Epidermal melanocyte (primary cell): ENCODE results near the gene VASH1.

Experiments
- DNase-seq: peaks from one replicate; pipeline ENCODE4 v3.0.0; 2011; ENCODE audit warnings: low spot score; ENCODE audit not compliant: insufficient read length

Gene VASH1

DNA sequence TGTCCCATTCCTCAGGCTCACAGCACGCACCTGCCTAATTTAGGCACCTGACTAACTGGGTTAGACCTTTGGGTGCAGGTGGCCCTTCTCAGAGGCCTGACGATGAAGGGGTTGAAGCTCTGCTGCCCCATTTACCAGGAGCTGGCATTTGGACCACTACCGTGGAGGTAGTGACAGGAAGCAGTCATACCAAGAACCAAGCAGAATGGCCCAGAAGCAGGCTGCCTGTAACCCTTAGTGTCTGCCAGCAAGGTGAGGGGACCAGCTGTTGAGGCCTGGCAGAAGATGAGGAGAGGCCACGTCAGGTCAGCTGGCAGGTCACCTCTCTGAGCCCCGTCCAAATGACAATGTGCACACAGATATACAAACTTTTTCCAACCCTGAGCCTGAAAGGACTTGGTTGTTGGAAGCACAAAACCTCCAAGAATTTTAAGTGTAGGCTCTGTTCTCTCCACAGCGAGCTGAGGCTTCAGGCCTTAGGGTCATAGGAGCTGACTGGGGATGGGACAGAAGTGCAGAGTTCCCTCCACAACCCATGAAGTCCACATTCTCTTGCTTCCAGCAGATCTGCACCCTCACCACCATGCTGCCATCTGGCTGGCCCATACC, 23.1 kb downstream of the VASH1 start:
- DNase-seq = no peak

DNA sequence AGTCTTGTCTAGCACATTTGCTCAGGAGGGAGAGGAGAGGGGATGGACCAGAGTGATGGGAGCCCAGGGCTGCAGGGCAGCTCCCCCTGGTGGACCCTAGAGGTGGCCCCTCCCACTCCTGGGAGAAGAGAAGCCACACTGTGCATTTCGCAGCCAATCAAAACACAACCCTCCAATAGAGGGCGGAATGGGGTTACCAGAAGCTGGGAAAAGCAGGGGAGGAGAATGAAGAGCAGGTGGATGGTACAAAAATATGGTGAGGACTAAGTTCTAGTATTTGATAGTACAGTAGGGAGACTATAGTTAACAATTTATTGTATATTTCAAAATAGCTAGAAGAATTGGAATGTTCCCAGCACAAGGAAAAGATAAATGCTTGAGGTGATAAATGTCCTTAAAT, 23.6 kb downstream of the VASH1 start:
- peak; percentile 87 for DNase-seq

DNA sequence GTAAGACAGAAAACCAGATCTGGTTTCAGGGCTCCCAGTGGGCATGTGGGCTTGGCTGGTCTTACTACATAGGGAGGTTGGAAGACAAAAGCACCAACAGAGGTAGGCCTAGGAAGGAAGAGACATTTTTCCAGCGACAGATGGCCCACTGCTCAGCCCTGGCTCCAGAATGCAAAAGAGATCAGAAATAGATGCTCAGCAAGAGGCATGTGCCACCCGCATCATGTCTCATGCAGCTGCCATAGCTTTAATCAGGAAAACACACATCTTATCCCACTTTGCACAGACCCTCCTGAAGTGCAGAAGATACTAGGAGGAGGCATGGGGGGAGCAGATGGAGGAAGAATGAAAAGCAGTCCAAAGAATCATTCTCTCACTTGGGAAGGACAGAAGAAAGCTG, 25.3 kb downstream of the VASH1 start:
- no peak for DNase-seq

DNA sequence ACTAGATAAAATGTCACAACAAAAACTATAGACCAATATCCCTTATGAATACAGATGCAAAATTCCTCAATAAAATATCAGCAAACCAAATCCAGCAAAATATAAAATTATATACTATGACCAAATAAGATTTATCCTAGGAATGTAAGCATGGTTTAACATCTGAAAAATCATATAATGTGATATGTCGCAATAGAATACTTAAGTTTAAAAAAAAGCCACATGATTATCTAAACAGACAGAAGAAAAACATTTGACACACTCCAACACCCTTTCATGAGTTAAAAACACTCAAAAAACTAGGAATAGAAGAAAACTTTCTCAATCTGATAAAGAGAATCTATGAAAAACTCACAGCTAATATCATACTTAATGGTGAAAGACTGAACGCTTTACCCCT, 31.2 kb downstream of the VASH1 start:
- no peak for DNase-seq

DNA sequence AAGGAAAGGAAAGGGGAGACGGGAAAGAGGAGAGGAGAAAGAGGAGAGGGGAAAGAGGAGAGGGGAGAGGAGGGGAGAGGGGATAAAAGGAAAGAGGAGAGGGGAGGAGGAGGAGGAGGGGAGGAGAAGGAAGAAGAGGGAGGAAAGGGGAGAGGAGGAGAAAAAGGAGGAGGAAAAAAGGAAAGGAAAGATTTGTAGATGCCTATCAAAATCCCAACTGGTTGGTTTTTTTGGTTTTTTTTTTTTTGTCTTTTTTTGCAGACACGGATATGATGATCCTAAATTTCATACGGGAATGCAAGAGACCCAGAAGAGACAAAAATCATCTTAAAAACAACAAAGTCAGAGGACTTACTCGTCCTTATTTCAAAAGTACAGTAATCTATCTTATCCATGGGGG, 32.1 kb downstream of the VASH1 start:
- DNase-seq = no peak

DNA sequence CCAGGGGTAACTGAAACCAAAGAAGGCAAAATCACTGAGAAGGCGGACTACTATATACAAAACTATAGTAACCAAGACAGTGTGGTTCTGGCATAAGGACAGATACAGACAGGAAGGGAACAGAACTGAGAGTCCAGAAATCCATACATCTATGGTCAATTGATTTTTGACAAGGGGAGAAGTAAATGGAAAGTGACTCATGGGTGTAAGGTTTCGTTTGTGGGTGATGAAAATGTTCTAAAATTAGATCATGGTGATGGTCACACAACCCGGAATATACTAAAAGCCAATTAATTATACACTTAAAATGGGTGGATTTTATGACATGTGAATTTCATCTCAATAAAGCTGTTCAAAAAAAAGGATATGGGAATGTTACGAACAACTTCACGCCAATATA, 32.7 kb downstream of the VASH1 start:
- no peak for DNase-seq

DNA sequence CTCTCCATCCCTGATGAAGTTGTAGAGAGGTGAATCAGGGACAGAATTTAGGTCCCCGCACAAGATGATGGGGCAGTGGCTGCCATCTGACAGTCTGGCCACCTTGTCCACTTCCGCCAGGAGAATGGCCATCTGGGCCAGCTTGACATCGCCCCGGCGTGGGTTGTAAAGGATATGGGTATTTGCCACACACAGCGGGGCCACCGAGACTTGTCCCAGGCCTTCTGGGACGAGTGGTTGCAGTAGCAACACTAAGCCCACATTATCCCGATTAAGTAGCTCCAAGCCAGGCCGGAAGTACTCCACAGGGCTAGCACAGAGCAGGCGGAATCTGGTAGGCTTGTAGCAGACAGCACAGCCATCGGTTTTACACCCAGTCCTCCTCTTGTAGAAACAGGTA, 45.2 kb downstream of the VASH1 start:
- no peak for DNase-seq

DNA sequence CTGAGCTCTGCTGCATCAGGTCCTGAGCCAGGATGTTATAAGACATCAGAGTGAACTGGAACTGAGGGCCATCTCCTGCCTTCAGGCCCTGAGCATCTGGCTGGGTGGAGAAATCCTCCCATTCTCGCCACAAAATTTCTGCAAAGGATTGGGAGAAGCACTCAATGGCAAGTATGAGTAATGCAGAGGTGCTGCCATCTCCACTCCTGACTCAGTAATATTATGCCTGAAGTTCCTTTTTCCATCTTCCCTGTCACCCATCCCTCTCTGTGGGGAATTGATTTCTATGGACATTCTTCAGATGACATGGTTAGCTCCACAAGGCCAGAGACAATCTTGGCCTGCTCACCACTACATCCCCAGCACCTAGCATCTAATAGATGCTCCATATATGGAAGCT, 46.7 kb downstream of the VASH1 start:
- DNase-seq = no peak

DNA sequence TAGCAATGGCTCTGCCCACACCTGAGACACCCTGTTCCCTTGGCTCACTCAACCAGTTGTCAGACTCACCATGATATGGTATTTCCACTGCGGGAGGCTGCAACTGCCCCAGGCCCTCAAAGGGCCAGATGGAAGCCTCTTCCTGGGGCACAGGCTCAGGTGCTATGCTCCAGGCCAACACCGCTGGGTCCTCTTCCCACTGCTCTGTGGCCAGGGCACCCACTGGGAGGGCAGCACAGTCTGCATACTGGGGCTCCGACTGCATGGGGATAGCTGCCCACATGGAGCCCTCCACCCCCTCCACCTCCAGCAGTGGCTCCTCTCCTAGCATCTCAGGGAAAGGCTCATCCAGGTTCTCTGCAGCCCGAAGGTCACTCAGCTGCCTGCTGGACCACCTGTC, 47.7 kb downstream of the VASH1 start:
- no peak for DNase-seq

DNA sequence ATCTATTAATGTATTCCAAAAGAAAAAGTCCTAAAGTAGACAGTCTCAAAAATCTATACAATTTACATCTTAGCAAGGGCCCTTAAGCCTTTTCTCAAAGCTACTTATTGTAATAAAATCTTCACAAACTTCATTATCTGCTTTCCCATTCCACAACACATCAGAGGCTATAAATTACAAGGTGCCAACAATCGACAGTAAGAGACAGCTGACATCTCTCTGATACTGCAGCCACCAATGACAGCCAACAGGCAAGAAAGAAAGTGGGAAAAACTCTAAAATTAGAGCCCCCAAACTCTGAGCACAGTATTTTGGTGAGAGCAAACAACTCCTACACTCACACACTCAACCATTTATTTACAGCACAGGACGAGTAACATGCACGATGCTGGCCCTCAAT, 49.3 kb downstream of the VASH1 start:
- DNase-seq = no peak

DNA sequence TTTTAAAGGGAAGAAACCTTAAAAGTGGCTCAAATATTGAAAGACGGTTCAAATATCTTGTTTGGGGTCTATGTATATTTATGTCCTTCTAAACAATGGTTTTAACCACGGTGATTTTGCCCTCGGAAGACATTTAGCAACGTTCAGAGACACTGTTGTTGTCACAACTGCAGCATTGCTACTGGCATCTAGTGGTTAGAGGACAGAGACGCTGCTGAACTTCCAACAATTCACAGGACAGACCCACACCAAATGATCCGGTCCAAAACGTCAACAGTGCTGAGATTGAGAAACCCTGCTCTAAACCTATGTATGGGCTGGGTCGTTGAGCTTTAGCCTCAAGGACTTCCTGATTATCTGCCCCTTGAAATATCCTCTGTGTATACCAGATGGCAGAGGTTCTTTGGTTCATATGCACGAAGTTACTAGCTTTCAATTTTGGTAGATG, 49.7 kb downstream of the VASH1 start:
- no peak for DNase-seq

DNA sequence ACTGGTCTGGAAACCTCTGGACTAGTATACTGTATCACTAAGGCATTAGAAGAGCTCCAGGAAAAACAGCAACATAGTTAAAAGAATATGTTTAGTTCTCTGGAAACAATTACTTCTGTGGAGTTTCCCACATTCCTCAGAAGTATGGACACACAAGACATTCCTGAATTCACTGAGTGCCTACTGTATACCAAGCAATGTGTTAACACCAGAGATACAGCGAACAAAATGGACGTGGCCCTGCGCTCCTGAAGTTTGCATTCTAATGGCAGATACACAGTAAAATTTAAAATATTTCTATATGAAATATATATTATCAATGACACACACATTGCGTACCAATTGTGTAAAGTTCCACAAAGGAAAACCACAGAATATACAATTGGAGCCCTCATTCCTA, 50.3 kb downstream of the VASH1 start:
- DNase-seq = no peak

DNA sequence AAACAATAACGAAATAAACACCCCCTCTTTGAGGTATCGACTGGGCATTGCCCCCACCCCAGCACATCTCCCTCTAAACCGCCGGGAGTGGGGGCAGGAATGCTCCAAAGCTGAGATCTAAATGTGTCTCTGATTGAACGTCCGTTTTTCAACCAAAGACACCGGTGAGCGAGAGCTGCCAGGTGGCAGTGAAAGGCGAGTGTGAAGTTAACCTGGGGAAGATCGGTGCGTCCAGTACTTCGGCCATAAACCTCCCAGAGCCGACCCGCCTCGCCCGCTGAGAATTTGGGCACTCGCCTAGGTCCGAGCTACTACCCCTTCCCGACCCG, 50.8 kb downstream of the VASH1 start:
- no peak for DNase-seq

DNA sequence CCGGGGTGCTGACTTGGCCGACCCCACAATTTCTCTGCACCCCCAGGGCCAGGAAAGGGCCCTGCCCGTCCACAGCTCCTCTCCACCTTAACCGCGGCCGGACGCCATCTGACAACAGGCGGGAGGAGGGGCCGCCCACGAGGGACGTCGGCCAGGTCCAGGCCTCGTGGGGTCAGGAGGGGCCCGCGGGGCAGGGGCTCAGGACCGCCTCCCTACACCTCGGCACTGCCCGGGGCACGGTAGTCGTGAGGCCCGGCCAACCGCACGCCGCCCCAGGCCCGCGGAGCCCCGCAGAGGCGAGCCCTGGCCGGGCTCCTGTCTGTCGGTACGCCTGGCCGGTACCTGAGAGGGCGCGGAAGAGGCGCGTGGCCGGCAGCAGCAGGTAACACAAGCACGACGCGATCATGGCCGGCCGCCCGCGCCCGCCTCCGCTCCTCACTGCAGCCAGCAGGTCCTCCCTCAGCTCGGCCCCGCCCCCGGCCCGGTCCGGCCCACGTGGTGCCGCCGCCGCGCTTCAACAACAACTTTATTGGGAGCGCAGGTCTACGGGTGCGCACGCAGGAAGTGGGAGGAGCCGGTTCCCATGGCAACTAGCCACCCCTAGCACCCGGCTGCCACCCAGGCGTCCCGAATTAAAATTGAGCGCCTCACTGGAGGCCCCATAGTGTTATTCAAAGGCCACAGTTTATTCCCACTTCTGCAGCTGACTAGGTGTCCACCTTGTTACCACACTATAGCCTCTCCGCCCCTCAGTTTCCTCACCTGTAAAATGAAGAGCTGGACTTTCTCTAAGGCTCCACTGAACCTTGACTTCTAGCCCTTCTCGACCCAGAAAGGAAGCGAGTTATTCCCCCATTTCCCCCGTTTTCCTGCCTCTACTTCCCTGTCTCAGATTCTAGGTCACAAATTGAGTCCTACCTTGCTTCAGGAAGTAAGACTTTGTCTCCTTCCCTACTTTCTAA, 51.4 kb downstream of the VASH1 start, which contains the start of gene ANGEL1:
Gene ANGEL1, minus strand, starts transcription at position 461 of the 962 bp plus-strand sequence. Its CDS starts 55 bp downstream, at position 406.
- DNase-seq = peak; percentile 85

DNA sequence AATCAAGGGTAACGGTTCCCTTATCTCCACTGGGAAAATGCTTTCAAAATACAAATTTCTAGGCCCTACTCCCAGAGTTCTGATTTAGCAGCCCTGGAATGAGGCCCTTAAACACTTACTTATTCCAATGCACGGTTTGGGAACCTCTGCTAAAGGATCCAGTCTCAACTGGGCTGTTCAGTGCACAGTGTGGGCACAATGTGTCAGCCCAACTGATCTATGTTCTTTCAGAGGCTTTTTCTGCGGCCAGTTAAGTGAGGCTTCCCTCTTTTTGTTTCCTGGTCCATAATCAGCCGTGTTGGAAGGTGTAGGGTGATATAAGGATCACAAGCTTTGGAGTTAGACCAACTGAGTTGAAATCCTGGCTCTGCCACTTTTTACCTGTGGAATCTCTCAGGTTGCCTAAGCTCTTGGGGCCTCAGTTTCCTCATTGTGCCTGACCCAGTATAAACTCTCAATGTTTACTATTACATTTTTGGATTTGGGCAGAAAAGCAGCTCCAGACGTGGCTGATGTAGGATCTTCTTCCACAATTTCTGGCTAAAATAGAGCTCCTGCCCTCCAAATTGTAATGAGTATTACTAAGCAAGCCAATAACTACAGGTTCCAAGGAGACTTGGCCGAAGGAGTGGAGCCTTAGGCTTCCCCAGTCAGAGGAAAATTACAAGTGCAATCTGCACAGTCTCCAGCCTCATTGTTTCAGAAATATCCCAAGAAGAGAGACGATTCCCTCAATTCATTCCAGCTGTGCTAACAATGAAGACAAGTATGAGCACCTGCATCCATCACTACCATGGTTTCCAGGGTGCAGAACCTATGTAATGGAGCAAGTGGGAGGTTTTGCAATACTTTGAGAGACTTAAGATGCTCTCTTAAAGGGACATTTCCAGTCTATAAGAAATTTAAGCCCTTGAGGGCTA, 53.7 kb downstream of the VASH1 start:
- no peak for DNase-seq

DNA sequence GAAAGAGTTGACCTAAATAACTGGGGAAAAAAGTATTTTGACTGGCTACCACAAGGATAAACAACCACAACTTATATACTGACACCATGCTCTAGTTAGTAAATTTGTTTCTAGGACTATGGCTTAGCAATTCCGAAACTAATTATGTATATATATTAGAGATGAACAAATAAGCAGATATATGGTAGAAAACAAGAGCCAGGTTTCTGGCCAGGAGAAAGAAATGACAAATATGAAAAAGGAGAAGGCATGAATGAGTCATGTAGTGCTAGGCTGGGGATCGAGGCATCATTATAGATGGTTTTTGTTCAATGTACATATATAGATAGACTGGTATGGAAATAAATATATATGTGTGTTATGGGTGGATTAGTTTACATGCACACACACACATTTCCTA, 59.4 kb downstream of the VASH1 start:
- DNase-seq = no peak

DNA sequence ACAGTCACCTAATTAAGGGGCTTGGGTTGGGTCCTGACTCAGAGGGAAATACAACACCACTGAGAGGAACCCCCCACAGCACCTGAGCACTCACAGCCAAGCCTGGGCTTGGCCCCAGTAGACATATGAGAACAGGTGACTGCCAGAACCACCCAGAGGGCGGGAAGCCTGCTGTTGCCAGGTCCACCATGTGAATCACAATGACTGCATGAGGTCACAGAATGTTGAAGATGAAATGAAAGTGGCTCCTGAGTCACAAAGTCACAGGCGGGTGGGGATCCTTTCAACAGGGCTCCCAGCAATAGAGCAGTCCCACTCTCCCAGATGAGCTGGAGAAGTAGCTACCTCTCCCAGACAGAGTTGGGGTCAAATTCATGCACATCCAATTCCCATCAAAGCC, 64.9 kb downstream of the VASH1 start, which contains the start of gene LRRC74A:
Gene LRRC74A, plus strand, starts transcription at position 287 of the 400 bp plus-strand sequence. CDS start 290 bp downstream, outside the sequence.
- DNase-seq = no peak

DNA sequence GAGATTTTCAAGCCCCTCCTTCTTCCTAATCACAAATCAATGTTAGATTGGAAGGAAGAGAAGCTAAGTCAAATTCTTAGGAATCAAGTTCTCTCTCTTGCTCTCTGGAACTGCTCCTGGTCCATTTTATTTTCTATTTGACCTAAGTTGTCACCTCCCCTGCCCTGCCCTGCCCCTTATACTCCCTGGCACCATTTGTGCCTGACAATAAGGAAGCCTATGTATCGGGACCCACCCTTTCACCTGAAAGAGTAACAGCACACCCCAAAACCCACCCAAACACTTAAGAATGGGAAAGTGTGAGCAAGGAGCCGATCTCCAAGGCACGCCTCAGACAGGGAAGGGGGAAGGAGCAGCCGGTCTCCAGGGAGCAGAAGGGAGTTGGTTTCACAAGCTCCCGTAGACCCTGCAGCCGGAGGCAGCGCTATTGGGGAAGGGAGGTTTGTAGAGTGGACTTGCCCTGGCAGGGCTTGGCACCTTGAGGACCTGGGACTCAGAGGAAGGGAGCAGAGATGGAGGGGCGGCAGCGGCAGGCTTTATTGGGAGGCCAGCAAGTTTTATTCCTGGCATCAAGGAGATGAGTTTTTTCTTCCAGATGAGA, 66.5 kb downstream of the VASH1 start:
- DNase-seq = no peak

DNA sequence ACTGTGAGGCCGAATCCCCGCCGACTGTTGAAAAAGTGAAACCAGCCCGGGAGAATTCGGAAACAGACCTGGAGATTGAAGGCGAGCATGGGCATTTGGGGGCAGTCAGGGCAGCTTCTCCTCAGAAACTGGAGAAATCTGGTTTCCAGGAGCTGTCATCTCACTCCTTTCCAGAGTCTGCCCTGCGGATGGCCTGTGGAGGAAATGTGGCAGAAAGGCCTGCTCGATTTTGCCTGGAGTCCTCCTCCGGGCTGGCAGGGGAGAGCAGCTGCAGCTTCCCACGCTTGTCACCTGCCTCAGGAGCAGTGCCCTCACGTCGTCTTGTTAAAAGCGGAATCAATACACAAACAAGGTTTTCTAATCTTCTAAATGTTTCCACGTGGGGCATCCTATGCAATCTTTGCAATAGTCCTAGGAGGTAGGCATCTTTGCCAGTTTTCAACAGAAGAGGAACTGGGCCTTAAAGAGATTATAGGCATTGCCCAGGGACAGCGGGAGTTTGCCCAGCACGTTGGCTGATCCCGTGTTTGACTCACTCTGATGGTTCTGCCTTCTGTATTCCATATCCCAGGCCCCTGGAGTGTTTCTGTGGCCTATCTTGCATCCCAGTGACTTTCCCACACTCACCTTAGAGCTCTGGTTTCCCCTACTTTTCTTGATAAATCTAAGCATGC, 67.2 kb downstream of the VASH1 start:
- no peak for DNase-seq

DNA sequence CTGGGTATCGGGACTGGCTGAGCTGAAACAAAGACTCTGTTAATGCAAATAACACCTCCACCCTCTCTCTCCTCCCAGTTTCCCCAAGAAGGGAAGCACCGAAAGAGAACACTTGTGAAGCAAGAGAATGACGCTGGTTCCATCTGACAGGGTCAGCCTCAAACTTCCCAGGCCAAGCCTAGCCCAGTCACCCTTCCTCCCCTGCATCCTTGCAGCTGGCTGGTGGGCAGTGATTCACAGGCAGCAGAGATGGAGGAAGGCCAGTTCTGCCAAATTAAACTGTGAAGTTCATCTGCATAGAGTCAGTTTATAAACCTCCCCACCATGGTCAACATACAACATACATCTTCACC, 67.7 kb downstream of the VASH1 start:
- DNase-seq = no peak
